ENCODE results near the gene INHBA.

INHBA gene

DNA sequence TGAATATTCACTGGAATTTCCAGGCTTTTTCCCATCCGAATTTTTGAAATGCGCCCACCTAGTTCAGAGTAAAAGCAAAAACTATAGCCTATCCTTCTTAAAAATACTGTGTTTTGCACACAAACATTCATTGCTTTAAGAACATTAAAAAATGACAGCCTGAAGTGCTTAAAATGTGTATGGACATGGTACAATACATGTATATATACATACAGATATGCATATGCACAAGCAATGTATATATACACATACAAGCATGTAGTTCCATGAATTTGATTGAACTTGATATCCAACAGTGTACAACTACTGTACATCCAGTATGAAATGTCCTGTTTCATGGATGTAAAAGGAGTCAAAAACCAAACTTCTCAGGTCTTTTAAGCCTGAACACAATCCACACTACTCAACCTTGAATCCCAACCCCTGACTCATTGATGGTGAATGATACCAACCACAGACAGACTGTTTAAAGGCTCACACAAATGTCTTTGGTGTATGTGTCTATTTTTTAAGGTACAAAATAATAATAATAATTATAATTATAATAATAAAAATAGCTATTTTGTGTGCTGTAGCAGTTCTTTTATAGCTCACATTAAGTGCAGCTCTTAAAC is 14.8 kb downstream of the INHBA start:
- no peaks in the 10 kb centered on the region for H3K9me3 ChIP-seq (ENCODE audit: control insufficient read depth, insufficient read depth, low read length)
- no peaks in the 10 kb centered on the region for H3K36me3 ChIP-seq (ENCODE audit: insufficient read depth, low read length)
- no peak overlapping the region for H3K9ac ChIP-seq (ENCODE audit: low read depth, low read length)
- H3K4me1 ChIP-seq (ENCODE audit: insufficient read depth, low read length), result peaks cover 13% of the 10 kb centered on the region

DNA sequence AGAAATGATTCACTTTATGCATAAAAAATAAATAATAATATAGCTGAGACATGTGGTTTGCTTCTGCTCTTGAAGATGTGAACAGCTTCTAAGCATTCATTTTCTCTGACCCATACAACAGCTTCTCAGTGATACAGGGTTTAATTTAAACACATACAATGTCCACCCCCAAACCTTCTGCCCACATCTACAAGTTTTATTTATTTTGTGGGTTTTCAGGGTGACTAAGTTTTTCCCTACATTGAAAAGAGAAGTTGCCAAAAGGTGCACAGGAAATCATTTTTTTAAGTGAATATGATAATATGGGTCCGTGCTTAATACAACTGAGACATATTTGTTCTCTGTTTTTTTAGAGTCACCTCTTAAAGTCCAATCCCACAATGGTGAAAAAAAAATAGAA is 17.2 kb downstream of the INHBA start:
- Histone ChIP-seq H3K9ac (ENCODE audit: low read depth, low read length) (no peak overlapping the region), H3K4me1 (ENCODE audit: insufficient read depth, low read length) (peaks cover 20% of the 10 kb centered on the region), H3K36me3 (ENCODE audit: insufficient read depth, low read length) (no peaks in the 10 kb centered on the region)

DNA sequence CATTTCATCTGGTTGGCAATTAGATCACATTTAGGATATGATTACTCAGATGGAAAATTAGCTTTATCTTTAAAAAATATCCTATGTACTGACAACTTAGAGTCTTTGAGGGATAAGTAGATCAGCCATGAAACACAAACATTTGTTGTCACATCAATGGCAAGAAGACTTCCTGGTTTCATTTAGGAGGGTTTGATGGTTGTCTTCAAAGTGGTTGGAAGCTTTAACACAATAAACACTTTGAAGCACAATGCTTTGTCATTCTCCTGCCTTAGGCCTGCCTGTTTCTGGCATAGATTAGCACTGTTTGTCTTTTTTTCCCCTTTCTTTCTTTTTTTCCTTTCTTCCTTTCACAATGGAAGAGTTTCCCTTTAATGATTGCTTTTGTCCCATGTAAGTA is 20.5 kb downstream of the INHBA start:
- Histone ChIP-seq H3K9me3 (ENCODE audit: control insufficient read depth, insufficient read depth, low read length) (no peaks in the 10 kb centered on the region), H3K9ac (ENCODE audit: low read depth, low read length) (no peak overlapping the region), H3K4me1 (ENCODE audit: insufficient read depth, low read length) (peaks cover 12% of the 10 kb centered on the region), H3K36me3 (ENCODE audit: insufficient read depth, low read length) (no peaks in the 10 kb centered on the region)

More for the DNA sequence above, 17.2 kb downstream of the INHBA start:
- H3K9me3 ChIP-seq (ENCODE audit: control insufficient read depth, insufficient read depth, low read length), result no peaks in the 10 kb centered on the region

DNA sequence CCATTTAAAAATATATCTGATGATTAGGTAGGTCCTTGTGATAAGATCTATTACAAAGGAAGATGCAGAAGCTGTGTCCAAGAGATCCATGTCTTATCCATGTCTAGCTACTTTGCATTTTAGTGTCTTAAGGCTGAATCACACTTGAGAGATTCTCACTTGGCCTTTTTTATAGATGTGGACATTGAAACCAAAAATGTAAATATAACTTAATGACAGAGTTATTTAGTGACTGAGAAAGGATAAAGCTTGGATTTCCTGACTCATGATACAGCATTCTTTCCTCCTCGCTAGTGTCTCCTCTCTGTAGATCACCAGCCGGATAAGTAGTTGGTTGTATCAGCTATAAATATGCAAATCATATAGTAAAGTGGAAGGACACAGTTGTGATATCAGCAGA is 23.3 kb downstream of the INHBA start:
- H3K36me3 ChIP-seq (ENCODE audit: insufficient read depth, low read length), result no peaks in the 10 kb centered on the region
- no peaks in the 10 kb centered on the region for H3K9me3 ChIP-seq (ENCODE audit: control insufficient read depth, insufficient read depth, low read length)
- H3K4me1 ChIP-seq (ENCODE audit: insufficient read depth, low read length), result peaks cover 12% of the 10 kb centered on the region
- H3K9ac ChIP-seq (ENCODE audit: low read depth, low read length), result no peak overlapping the region

DNA sequence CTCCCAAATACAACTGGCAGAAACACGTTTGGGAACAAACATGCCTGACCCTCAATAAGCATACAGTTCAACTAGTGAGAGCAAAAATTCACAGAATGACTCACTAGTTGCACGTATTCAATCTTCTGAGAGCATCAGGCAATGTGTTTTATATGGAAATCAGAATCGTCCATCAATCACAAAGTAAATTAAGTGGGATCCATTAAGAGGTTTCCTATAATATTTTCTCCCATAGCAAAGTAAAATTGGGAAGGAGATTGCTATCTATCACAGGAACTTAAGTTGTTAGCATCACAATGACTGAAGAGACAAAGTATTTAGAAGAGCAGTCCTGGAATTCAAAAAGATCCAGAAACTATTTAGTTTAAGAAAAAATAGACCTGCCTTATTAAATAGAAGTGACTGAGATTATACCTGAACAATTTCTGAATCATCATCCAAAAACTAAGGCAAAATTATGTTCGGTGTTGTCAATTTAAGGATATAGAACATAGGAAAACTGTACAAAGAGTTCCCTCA is 28.3 kb downstream of the INHBA start:
- Histone ChIP-seq H3K4me1 (ENCODE audit: insufficient read depth, low read length) (no peaks in the 10 kb centered on the region), H3K36me3 (ENCODE audit: insufficient read depth, low read length) (no peaks in the 10 kb centered on the region), H3K9me3 (ENCODE audit: control insufficient read depth, insufficient read depth, low read length) (no peaks in the 10 kb centered on the region), H3K9ac (ENCODE audit: low read depth, low read length) (no peak overlapping the region)

DNA sequence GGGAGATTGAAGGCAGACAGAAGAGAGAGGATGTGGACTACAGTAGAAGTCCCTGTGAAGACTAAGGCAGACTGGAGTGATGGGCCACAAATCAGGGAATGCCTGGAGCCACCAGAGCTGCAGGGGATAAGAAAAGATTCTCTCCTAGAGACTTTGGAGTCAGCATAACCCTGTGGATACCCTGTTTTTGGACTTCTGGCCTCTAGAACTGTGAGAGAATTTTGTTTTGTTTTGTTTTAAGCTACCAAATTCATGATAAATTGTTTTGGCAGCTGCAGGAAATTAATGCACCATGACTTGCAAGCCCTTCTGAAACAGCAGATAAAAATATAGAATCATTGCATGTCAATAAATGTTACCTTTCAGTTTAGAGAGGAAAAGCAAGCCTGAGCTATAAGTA is 41.3 kb downstream of the INHBA start:
- H3K9ac ChIP-seq (ENCODE audit: low read depth, low read length), result no peak overlapping the region
- H3K4me1 ChIP-seq (ENCODE audit: insufficient read depth, low read length), result no peaks in the 10 kb centered on the region
- H3K36me3 ChIP-seq (ENCODE audit: insufficient read depth, low read length), result no peaks in the 10 kb centered on the region
- H3K9me3 ChIP-seq (ENCODE audit: control insufficient read depth, insufficient read depth, low read length), result peaks cover 6% of the 10 kb centered on the region; the same call in 1 of the 2 replicates

DNA sequence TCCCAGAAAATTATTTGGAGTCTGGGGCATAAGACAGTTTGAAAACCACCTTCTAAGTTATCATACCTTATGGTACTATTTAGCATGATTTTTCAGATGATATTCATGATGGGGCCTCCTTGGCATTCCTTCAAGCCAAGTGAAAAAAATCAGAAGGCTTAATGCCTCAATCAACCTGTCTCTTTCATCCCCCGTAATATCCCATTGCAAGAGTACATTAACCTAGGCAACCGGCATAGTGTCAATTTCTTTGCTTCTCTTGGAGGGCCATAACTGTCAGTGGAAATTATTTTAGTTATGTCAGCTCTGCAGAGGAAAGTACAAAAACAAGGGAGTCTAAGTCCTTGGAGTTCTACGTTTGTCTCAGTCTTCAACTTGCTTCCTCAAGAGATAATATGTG is 43.4 kb downstream of the INHBA start:
- Histone ChIP-seq H3K36me3 (ENCODE audit: insufficient read depth, low read length) (no peaks in the 10 kb centered on the region), H3K9ac (ENCODE audit: low read depth, low read length) (no peak overlapping the region), H3K4me1 (ENCODE audit: insufficient read depth, low read length) (no peaks in the 10 kb centered on the region), H3K9me3 (ENCODE audit: control insufficient read depth, insufficient read depth, low read length) (peaks cover 4% of the 10 kb centered on the region; the same call in 1 of the 2 replicates)

DNA sequence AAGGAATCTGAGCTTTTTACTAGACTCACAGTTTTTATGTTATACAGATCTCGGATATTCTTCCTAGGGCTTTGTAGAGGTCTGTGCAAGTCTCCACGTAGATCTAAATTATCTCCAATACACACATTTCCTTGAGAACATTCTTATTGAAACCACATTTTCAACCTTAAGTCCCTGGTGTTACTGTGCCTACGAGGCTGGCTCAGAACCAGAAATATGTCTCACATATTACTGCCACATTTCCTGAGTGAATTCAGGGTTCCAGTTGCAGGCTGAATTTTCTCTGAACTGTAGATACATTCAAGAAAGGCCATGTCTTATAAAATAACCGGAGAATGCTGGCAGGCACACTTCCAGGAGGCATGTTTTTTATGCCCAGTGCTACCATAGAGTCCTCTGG is 46.5 kb downstream of the INHBA start:
- H3K36me3 ChIP-seq (ENCODE audit: insufficient read depth, low read length), result no peaks in the 10 kb centered on the region

DNA sequence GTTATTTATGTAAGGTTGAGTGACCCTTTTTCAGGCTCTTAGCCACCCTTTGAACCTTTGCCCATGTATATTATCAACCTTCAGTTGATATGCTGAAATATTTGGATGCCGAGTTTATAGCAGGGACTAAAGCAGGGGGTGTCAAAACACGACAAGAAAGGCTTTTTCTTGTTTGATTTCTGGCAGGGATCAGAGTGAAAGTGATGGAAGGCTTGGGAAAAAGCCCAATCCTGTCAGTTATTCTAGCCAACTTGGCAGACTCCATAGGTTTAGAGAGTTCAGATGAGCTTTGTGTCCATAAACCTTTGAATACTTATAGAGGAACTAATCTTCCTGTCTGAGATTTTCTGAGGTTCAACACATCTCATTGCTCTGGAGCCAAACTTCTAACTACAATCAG is 47.5 kb downstream of the INHBA start:
- Histone ChIP-seq H3K9me3 (ENCODE audit: control insufficient read depth, insufficient read depth, low read length) (peaks cover under 1% of the 10 kb centered on the region; the same call in 1 of the 2 replicates), H3K4me1 (ENCODE audit: insufficient read depth, low read length) (no peaks in the 10 kb centered on the region), H3K36me3 (ENCODE audit: insufficient read depth, low read length) (no peaks in the 10 kb centered on the region), H3K9ac (ENCODE audit: low read depth, low read length) (no peak overlapping the region)

More for the DNA sequence above, 46.5 kb downstream of the INHBA start:
- Histone ChIP-seq H3K9ac (ENCODE audit: low read depth, low read length) (no peak overlapping the region), H3K9me3 (ENCODE audit: control insufficient read depth, insufficient read depth, low read length) (peaks cover 4% of the 10 kb centered on the region; the same call in 1 of the 2 replicates), H3K4me1 (ENCODE audit: insufficient read depth, low read length) (no peaks in the 10 kb centered on the region)

DNA sequence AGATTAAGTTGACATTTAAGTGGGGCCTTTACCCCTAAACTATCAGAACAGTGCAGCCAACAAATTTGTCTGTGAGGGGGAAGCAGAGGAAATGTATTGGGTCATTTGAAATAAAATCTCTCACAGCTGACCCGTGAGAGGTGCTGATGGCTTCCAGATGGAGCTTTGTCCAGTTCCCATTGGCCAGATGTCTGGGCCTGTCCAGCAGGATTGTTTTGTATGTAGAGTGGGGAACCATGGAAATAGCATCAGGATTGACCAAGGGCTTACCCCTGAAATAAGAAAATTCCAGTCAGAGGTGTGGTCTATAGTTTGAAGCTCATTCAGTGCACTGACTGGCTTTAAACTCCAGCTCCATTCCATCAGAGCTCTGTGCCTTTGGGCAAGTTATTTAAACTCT is 50.6 kb downstream of the INHBA start:
- H3K4me1 ChIP-seq (ENCODE audit: insufficient read depth, low read length), result no peaks in the 10 kb centered on the region
- no peaks in the 10 kb centered on the region for H3K36me3 ChIP-seq (ENCODE audit: insufficient read depth, low read length)
- no peaks in the 10 kb centered on the region for H3K9me3 ChIP-seq (ENCODE audit: control insufficient read depth, insufficient read depth, low read length)
- H3K9ac ChIP-seq (ENCODE audit: low read depth, low read length), result no peak overlapping the region

DNA sequence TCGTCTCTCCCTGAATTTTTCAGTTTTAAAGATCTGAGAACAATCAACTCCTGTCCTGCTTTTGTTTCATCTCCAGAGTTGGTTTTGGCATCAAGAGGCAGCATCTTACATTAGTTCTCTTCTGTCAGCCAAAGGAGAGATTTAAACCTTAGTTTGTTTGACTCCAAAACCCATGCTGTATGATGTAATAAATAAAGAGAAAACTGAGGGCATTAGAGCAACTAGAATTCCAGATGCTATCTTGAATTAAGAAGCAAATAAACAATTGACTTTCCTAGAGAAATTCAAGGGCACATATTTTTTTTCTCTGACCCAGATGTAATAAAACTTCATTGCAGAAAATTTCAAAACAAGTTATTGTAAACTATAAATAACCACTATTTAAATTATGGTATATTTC is 54.4 kb downstream of the INHBA start:
- no peaks in the 10 kb centered on the region for H3K4me1 ChIP-seq (ENCODE audit: insufficient read depth, low read length)
- H3K9me3 ChIP-seq (ENCODE audit: control insufficient read depth, insufficient read depth, low read length), result no peaks in the 10 kb centered on the region
- H3K36me3 ChIP-seq (ENCODE audit: insufficient read depth, low read length), result no peaks in the 10 kb centered on the region
- no peak overlapping the region for H3K9ac ChIP-seq (ENCODE audit: low read depth, low read length)

DNA sequence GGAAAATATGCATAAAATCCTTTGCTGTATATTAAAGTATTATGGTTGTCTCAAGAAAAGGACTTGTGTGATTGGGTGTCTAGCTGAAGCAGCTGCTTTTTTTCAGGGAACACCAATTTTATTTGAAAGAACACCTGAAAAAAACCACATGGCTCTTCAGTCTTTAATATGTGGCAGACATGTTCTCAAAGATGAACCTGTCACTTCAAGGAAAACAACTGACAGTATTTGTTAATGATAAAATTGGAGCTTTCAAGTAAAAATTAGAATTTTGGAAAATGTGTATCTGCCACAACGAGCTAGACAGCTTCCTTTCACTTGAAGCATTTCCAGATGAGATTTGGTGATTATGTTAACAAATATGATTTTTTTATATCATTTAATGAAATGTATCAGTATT is 59.3 kb downstream of the INHBA start:
- no peaks in the 10 kb centered on the region for H3K9me3 ChIP-seq (ENCODE audit: control insufficient read depth, insufficient read depth, low read length)
- no peak overlapping the region for H3K9ac ChIP-seq (ENCODE audit: low read depth, low read length)
- H3K4me1 ChIP-seq (ENCODE audit: insufficient read depth, low read length), result no peaks in the 10 kb centered on the region
- no peaks in the 10 kb centered on the region for H3K36me3 ChIP-seq (ENCODE audit: insufficient read depth, low read length)

DNA sequence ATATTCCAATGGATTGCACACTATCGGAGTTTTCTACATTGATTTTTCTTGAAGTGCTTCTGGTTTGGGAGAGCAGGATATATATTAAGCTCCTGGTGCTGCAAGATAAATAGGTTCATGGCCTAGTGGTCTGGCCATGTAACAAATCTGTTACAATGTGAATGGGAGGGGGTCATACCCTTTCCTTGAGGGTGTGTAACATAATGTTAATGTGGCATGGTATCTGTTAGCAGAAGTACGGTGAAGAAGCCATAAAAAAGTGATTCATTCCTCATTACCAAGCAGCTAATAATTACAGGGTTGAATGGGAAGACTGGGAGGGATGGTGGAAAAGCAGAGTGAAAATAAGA is 61.2 kb downstream of the INHBA start:
- Histone ChIP-seq H3K9ac (ENCODE audit: low read depth, low read length) (no peak overlapping the region), H3K4me1 (ENCODE audit: insufficient read depth, low read length) (peaks cover 3% of the 10 kb centered on the region), H3K36me3 (ENCODE audit: insufficient read depth, low read length) (no peaks in the 10 kb centered on the region), H3K9me3 (ENCODE audit: control insufficient read depth, insufficient read depth, low read length) (no peaks in the 10 kb centered on the region)

DNA sequence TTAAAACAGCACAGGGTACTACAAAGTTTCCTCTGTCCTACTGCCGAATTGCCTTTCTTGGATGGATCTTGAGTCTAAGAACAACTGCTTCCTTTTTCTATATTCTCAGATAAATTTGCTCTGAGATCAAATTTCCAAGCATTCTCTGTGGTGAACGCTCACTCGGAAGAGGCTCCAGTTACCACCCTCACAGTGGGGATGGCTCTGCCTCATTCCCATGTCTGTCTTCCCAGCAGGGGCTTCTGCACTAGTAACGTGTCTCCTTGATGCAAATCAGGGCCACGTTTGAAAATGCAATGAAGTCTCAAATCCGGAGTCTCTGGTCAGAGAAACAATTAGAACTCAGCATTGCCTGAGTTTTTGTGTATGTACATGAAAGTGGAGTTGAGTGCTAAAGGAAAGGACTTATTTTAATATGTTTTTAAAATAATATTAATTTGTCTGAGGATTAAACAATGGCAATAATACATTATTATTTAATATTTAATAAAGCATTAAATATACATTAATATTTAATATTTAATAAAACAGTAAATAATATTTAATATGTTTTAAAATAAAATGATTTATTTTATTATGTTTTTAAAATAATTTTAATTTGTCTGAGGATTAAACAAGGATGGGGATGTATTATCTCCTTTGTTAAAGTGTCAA is 61.8 kb downstream of the INHBA start:
- Histone ChIP-seq H3K9ac (ENCODE audit: low read depth, low read length) (no peak overlapping the region), H3K4me1 (ENCODE audit: insufficient read depth, low read length) (peaks cover 8% of the 10 kb centered on the region), H3K9me3 (ENCODE audit: control insufficient read depth, insufficient read depth, low read length) (no peaks in the 10 kb centered on the region), H3K36me3 (ENCODE audit: insufficient read depth, low read length) (no peaks in the 10 kb centered on the region)

DNA sequence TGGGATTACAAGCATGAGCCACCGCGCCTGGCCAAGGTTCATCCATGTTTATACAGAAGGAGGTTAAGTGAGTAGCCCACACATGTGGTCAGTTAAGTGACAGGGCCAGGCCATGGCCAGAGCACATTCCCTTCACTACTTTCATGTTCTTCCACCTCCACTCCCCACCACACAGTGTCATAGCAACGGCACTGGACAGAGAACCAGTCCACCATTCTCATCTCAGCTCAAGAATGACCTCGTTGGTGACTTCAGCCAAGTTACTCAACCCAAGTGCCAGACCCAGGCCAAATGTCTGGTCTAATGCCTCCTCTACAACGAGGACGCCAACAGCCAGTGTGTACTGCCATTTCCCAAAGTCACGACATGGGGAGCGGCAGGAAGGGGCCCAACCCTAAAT is 62.4 kb downstream of the INHBA start:
- Histone ChIP-seq H3K4me1 (ENCODE audit: insufficient read depth, low read length) (peaks cover 12% of the 10 kb centered on the region), H3K36me3 (ENCODE audit: insufficient read depth, low read length) (no peaks in the 10 kb centered on the region), H3K9me3 (ENCODE audit: control insufficient read depth, insufficient read depth, low read length) (no peaks in the 10 kb centered on the region), H3K9ac (ENCODE audit: low read depth, low read length) (no peak overlapping the region)

All from ES-I3 (cell line).